GM10847 (cell line): Measurements from ENCODE around the gene INCA1.
A peak's percentile ranks its signal among the peaks of the same experiment; 100 is the strongest.

Experiments used
- POLR2A ChIP-seq: IDR thresholded peaks from 2 replicates; pipeline ENCODE4 v1.6.1; 2011; ENCODE audit not compliant: insufficient read length; ENCODE audit errors: extremely low read depth

The INCA1 gene

DNA sequence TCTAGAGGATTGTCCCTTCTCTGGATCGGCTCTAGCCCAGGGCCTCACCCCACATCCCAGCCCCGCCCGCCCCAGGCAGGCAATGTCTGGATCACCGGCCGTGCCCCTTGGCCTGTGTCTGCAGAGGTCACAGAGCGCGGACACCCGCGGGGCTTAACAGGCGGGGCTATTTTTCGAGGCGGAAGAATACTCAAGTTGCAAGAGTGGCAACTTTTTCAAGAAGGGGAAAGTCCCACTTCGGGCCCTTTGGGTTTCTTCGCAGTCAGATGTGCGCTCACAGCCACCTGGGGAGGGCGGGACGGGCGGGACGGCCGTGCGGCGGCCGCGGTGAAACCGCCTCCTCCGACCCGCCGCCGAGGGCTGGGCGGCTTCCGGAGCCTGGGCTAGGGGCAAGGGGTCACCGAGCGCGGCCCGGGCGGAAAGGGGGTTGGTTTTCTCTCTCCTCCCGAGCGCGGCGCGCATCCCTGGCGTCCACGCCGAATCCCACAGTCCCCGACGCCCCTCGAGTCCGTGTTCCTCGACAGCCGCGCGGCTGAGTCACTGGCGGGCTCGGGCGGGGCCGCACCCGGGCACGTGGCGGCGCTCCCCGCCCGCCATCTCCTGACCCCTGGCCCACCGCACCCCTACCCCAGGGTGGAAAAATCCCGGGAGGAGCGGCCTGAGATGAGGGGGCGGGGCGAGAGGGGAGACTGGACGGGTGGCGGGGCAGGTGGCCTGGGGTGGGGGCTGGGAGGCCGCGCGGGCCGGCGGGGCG is 47.8 kb downstream of the INCA1 start:
- TF ChIP-seq POLR2A = peak; percentile 35

DNA sequence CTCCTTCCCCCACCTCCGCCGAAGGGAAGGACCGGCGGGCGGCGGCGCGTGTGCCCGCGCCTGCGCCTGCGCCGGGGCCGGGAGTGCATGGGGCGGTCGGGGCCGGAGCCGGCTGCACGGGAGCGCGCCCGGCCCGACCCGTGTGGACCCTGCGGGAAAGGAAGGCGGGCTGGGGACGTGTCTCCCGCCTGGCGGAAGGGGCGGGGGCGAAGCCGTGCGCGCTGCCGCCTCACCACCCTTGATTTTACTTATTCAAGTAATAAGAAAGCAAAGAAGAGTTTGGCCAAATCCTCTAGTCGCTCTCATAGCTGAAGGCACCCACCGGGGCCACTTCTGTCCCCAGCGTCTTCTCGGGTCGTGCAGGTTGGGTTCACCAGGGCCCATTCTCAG is 48.4 kb downstream of the INCA1 start:
- peak; percentile 41 for TF ChIP-seq POLR2A

DNA sequence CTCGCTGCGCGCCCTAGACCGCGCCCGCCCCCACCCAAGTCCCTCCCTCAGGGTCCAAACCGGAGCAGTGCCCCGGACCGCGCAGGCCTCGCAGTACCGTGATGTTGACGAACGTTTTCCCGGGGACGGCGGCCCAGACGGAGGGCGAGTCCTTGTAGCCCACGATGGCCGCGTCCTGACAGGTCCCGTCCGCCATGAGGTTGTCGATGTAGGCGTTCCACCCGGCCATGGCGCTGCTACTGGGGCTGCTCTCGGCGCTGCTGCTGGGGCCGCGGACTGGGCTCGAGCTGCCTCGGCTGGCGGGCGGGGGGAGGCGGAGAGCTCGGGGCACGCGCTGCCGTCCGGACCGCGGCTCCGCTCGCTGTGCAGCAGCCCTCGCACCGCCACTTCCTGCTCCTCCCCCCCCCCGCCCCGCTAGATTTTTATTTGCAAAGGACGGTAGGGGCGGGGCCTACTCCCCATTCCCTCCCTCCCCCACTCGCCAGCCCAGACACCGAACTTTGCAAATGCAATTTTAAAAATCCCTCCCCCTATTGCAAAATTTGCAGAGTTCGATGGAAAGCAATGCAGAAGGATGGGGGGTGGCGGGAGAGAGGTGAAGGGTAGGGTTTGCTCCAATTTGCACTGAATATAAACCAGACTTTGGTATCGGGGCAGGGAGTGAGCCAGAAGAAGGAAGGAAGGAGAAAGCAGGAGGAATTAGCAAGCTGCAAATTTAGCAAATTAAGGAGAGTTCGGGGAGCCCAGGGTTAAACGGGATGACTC is 49.0 kb downstream of the INCA1 start, which contains the start of gene PFN1:
Gene PFN1 (minus strand): TSS at position 365 of the 765 bp plus-strand sequence. CDS start 136 bp downstream, at position 229.
- peak; percentile 96 for TF ChIP-seq POLR2A

DNA sequence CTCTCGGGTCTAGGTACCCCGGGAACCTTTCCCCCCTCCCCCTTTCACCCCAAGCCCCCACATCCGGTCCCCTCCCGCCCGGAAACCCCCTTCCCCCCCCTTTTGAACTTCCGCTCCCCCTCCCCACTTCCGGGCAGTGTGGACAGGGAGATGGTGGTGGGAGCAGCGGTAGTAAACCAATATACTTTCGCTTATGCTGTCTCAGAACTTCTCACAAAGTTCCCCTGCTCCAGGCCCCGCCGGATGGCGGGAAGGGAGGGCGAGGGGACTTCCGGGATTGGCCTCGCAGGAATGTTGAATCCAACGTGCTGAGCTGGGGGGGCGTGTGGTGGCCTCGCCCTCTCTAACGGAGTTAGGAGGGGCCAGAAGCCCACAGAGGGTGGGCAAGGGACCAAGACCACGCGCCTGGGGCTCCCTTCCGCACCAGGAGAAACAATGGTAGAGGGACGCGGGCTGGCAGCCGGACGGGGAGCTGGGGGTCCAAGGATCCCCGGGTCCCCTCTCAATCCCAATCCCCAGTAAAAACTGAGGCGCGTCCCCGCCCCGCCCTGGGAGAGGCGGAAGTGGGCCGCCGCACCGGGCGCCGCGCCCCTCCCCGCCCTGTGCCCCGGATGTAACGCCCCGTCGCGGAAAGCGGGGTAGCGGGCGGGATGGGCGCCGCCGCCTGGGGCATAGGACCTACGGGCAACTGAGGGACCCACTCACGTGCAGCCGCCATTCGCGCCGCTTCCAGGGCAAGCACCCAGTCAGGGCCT is 49.7 kb downstream of the INCA1 start:
- TF ChIP-seq POLR2A = no peak

DNA sequence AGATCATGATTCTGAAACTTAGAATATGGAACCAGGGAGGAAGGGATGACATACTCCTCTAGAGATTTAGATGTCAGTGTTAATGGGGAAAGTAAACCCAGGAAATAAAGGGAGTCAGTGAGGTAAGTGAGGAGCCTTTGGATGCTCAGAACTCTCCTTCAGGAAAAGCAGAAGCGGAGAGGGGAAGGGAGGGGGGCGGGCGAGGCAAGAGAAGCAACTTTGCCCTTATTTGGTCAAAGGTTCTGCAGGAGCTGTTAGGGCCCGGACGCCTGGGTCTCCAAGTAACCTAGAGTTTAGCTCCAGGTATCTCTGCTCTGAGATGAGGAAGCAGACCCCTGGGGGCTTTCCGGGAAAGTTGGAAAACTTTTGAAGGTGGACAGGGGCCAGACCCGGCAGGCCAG is 50.3 kb downstream of the INCA1 start:
- no peak for TF ChIP-seq POLR2A

DNA sequence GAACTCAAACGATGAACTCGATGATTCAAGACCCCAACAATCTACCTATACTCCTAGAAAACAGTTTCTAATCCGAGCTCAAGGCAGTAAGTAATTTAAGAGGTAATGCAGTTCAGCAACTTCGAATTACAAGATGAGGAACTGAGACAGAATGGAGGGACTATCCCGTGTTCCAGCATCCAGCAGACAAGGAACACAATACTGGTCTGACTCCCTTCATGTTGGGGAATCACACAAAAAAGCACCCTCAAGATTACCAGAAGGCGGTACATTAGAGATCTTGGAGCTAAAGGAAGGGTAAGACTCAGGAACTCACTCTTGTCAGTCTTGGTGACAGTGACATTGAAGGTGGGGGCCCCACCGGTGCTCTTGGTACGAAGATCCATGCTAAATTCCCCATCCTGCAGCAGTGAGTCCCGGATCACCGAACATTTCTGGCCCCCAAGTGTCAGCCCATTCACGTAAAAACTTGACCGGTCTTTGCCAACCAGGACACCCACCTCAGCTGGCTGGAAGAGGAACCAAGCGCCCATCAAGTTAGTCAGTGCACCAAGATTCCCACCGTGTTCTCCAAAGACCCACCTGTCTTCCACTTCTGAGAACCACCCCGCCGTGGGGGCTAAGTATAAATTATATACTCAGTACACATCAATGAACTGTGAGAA is 50.9 kb downstream of the INCA1 start:
- TF ChIP-seq POLR2A = no peak

DNA sequence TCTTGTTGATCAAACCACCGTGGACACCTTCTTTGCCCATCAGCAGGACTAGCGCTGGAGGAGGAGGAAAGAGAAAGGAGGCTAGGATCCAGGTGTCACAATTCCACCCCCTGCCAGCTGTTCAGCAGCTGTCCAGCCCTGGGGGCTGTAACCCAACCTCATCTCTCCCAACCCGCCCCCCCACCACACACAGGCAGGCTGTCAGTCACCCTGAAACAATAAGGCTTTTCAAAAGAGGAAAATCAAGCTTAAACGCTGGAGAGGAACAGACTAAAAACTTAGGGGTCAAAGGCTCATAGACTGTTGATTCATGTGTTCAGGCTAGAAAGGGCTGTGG is 51.4 kb downstream of the INCA1 start:
- no peak for TF ChIP-seq POLR2A

DNA sequence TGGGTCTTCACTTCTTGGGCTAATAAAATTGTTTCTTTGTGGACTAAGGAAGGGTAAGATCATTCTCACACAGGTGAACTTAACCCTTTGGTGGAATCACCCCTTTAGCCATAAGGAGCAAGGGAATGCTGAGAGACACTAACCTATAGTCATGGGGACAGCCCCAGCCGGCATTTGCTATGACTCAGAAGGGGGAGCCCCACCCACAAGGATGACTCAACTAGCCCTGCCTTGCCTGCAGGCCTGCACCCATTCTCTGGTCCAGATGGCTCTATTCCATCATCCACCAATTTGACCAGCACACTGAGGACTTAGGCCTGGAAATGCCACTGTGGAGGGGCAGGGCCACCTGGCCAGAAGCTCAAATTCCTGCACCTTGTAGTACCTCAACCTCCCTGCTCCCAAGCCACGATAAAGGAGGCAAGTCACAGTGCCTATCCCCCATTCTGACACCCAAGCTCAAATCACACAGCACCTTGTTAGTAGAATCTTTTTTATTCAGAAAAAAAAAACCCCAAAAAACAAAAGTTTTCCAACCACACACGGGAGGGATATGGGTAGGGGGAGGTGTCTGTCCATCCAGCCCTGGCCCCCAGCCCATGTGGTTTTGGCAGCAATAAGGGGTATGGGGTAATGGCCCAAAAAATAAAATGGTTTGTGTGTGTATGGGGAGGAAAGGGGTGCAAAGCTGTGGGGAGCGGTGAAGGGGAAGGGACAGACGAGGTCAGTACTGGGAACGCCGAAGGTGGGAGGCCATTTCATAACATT is 52.0 kb downstream of the INCA1 start:
- peak; percentile 61 for TF ChIP-seq POLR2A

DNA sequence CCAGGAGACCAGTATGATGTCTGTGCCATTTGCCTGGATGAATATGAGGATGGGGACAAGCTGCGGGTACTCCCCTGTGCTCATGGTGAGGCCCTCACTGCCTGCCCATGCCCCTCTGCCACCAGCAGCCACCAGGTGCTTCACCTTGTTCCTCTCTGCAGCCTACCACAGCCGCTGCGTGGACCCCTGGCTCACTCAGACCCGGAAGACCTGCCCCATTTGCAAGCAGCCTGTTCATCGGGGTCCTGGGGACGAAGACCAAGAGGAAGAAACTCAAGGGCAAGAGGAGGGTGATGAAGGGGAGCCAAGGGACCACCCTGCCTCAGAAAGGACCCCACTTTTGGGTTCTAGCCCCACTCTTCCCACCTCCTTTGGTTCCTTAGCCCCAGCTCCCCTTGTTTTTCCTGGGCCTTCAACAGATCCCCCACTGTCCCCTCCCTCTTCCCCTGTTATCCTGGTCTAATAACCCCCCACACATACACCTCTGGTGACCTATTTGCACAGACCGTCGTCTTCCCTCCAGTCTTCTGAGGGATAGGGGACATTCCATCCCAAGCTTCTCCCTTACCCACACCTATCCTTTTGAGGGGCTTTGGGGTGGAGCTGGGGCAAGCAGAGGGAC is 52.7 kb downstream of the INCA1 start:
- peak; percentile 41 for TF ChIP-seq POLR2A

DNA sequence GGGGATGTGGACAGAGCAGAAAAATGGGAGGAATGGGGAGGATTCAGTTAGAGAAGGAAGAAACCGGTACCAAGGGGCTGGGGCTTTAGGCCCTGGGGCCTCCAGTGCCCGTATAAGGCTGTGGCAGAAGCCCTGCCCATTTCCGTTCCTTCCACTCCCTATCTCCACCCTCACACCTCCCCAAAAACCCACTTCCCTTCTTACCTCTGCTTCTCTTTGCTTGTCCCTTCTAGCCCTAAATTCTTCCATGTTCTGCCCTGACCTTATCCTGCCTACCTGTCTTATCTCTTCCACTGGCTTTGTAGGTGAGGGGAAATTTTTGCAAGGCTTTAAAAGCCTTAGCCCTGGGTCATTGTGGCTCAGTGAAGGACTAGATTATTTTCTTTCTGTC is 53.2 kb downstream of the INCA1 start:
- no peak for TF ChIP-seq POLR2A

DNA sequence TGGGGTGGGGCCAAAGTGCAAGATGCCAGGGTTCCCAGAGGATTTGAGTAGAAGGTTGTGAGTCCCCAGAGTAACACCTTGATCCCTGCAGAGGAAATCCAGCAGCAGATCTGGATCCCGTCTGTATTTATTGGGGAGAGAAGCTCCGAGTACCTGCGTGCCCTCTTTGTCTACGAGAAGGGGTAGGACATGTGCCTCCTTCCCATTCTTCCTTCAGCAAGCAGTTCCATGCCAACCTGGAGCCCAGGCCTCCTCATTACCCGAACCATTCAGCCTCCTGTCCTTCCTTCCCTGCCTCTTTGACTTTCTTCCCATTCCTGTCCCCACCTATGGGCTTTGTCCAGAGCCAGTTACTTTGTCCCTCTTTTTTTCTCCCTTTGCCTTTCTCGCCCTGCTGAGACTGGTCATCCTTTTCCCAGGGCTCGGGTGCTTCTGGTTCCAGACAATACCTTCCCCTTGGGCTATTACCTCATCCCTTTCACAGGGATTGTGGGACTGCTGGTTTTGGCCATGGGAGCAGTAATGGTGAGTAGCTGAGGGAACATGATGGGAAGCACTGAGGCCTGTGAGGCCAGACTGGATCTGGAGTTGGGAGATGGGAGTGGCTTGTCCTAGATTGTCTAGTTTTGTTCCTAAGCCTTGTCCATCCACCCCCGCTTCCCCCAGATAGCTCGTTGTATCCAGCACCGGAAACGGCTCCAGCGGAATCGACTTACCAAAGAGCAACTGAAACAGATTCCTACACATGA is 54.4 kb downstream of the INCA1 start:
- TF ChIP-seq POLR2A = no peak

DNA sequence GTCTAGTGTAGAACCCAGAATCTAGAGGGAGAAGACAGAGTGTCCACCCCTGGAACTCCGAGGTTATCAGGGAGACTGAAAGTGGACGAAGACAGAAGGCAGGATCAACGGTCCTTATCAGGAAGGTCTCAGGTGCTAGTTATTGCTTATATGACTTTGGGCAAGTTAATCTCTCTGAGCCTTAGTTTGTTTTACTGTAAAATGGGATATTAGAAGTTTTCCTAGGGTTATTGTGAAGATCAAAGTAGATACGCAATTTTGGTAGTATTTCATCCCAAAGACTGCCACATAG is 56.1 kb downstream of the INCA1 start:
- TF ChIP-seq POLR2A = no peak

DNA sequence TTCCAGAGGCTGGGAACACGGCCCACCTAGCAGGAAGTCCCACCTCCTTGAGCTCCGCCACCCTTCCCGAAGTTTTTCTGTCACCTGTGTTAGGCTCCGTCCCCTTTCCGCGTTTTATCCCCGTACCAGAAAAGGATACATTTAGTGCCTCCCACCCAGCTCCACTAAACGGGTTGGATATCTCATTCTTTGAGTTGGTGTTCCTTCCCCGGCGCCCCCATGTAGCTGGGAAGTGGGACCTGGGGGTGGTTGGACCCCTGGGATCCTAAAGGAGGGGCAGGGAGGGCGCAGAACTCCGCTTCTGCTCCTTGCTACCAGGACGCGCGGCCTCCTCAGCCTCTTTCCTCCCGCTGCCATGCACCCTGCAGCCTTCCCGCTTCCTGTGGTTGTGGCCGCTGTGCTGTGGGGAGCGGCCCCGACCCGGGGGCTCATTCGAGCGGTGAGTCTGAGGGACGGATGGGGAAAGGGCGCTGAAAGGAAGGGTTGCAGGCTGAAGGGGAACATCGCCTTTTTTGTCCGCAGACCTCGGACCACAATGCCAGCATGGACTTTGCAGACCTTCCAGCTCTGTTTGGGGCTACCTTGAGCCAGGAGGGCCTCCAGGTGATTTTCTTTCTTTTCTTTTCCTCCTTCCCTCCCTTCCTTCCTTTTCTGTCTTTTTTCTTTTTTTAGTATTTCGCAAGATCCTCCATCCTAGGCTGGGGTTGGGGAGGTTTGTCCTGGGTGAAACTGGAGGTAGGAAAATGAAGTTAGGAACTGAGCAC is 56.6 kb downstream of the INCA1 start:
- no peak for TF ChIP-seq POLR2A
